Gastroesophageal sphincter (tissue), 4 donors: ENCODE results near the gene PDIA3. TPM values are rescaled to one million over a fixed set of nuclear protein-coding genes. Genes with fewer than 3 reads are reported as not detected.
A peak's percentile ranks its signal among the peaks of the same experiment; 100 is the strongest.

Experiments used
- ATAC-seq: fragments of 150-250 bp; one replicate; pipeline ENCODE4 v1.9.1; 2016; ENCODE audit warnings: mild to moderate bottlenecking, moderate library complexity
- H3K27ac ChIP-seq, 4 donors: fragments of 200-600 bp; sonication (generic) in 3 of 4; 1 replicate in 3 of 4; 2 replicates in 1 of 4; pipeline ENCODE4 v1.5.1; 2016 to 2019
- H3K27me3 ChIP-seq: fragments of 200-600 bp; sonication (generic); one replicate; pipeline ENCODE4 v1.5.1; 2019
- H3K36me3 ChIP-seq, 2 donors: fragments of 200-600 bp; sonication (generic); one replicate each; pipeline ENCODE4 v1.5.1; 2019; ENCODE audit warnings: control low read depth in 1 of 2
- H3K4me1 ChIP-seq, 3 donors: fragments of 200-600 bp; sonication (generic); 1 replicate in 2 of 3; 2 replicates in 1 of 3; pipeline ENCODE4 v1.5.1; 2016 to 2019; ENCODE audit warnings: control low read depth in 2 of 3
- H3K4me3 ChIP-seq, 2 donors: fragments of 200-600 bp; sonication (generic); one replicate each; pipeline ENCODE4 v1.5.1; 2019; ENCODE audit warnings: mild to moderate bottlenecking in 1 of 2, moderate library complexity in 1 of 2
- H3K9me3 ChIP-seq, 3 donors: fragments of 200-600 bp; sonication (generic); one replicate each; pipeline ENCODE4 v1.5.1; 2017 to 2019; ENCODE audit warnings: control low read depth in 2 of 3
- CTCF ChIP-seq, 4 experiments: fragments of 200-600 bp in 2 of 4; fragments of 450-650 bp in 2 of 4; sonication (generic) in 1 of 4; IDR thresholded peaks; one replicate each; pipeline ENCODE4 v1.5.1; 2017 to 2019; ENCODE audit warnings: antibody characterized with exemption in 4 of 4, mild to moderate bottlenecking in 2 of 4, moderate library complexity in 2 of 4
- EP300 ChIP-seq: sonication (generic); formaldehyde crosslinking; IDR thresholded peaks from one replicate; pipeline ENCODE4 v1.6.1; 2017; ENCODE audit warnings: antibody characterized with exemption, mild to moderate bottlenecking
- POLR2A ChIP-seq, 2 donors: fragments of 450-650 bp; IDR thresholded peaks; one replicate each; pipeline ENCODE4 v1.6.1; 2017; ENCODE audit warnings: antibody characterized with exemption in 2 of 2, mild to moderate bottlenecking in 2 of 2, moderate library complexity in 1 of 2
- POLR2AphosphoS5 ChIP-seq: sonication (generic); formaldehyde crosslinking; IDR thresholded peaks from one replicate; pipeline ENCODE4 v1.6.1; 2017; ENCODE audit warnings: antibody characterized with exemption
- WGBS, 2 donors: methylation state at CpG; one replicate each; pipeline ENCODE4 v1.1.5; 2018; ENCODE audit warnings: low coverage in 1 of 2; 5-methylcytosine and 5-hydroxymethylcytosine counted together
- total RNA-seq, 4 donors: library from RNA; depleted of rRNA; stranded (reverse); fragments of >200 nt; gene quantifications; one replicate each; pipeline ENCODE4 v1.1.0, GENCODE V29; 2016

PDIA3 gene
- total RNA-seq, 4 donors from 2014 or later, result 85.3 to 141 (median 113) TPM

- TF ChIP-seq EP300, result no peak
- no peak for TF ChIP-seq CTCF (IDR thresholded peaks at IDR 0.05)
- no peak for TF ChIP-seq POLR2AphosphoS5
- no peak for TF ChIP-seq POLR2A (IDR thresholded peaks at IDR 0.05)
- Histone ChIP-seq H3K4me3 (no peak overlapping the region), H3K27me3 (no peaks in the 10 kb centered on the region), H3K4me1 (peaks cover 0 to 27% (median 4%) of the 10 kb centered on the region in 3 donors), H3K36me3 (peaks cover 7 to 53% of the 10 kb centered on the region in 2 donors), H3K9me3 (no peaks in the 10 kb centered on the region), H3K27ac (peak overlapping the region in 1 of 4 donors; percentile 93)
- whole genome bisulfite sequencing, 2 donors, result 72 to 74% methylated on average over 4 of the region's 4 CpGs
- ATAC-seq, result no peak
Measured at GRCh38 chr15:43774062-43774461, 27.8 kb downstream of the PDIA3 start.

- Histone ChIP-seq H3K36me3 (peaks cover 3 to 39% of the 10 kb centered on the region in 2 donors), H3K4me1 (peaks cover 0 to 27% (median 4%) of the 10 kb centered on the region in 3 donors), H3K4me3 (no peak overlapping the region), H3K27me3 (no peaks in the 10 kb centered on the region), H3K27ac (peak overlapping the region in 3 of 4 donors; percentile 92 to 93 (median 93)), H3K9me3 (no peaks in the 10 kb centered on the region)
- TF ChIP-seq POLR2A (IDR thresholded peaks at IDR 0.05), result no peak
- TF ChIP-seq CTCF (IDR thresholded peaks at IDR 0.05), result peak in 2 of 4 experiments; percentile 31 to 34
- TF ChIP-seq POLR2AphosphoS5, result no peak
- no peak for TF ChIP-seq EP300
- 100% methylated on average over 1 of the region's 1 CpG; no CpG with 5 or more reads in 1 of the 2 donors for WGBS, 2 donors
- no peak for ATAC-seq
Measured at GRCh38 chr15:43775411-43775965, 29.2 kb downstream of the PDIA3 start.

- Histone ChIP-seq H3K27me3 (no peaks in the 10 kb centered on the region), H3K4me3 (peak overlapping the region; percentile 49 to 64), H3K36me3 (peaks cover 0 to 32% of the 10 kb centered on the region in 2 donors), H3K4me1 (peaks cover 0 to 27% (median 4%) of the 10 kb centered on the region in 3 donors), H3K27ac (peak overlapping the region; percentile 59 to 93 (median 92)), H3K9me3 (no peaks in the 10 kb centered on the region)
- ATAC-seq, result no peak
- TF ChIP-seq POLR2A (IDR thresholded peaks at IDR 0.05) (no peak), EP300 (no peak), CTCF (IDR thresholded peaks at IDR 0.05) (no peak), POLR2AphosphoS5 (no peak)
- no CpG with 5 or more reads among the region's 35 CpGs for WGBS, 2 donors
Measured at GRCh38 chr15:43776101-43776717, 30.0 kb downstream of the PDIA3 start.

GRCh38 chr15:43776718-43777266 lies 30.6 kb downstream of the PDIA3 start, which contains the start of gene ELL3:
ELL3 (minus strand) TSS chr15:43776966; CDS start chr15:43776901, 65 bp downstream.
- no peaks in the 10 kb centered on the region for H3K27me3 ChIP-seq
- WGBS, 2 donors, result 0% methylated on average over 3 of the region's 41 CpGs; no CpG with 5 or more reads in 1 of the 2 donors
- TF ChIP-seq POLR2A (IDR thresholded peaks at IDR 0.05) (peak in 1 of 2 donors; percentile 27), EP300 (no peak)
- peak; percentile 83 for ATAC-seq
- no peaks in the 10 kb centered on the region for H3K9me3 ChIP-seq
- H3K36me3 ChIP-seq, result peaks cover 0 to 26% of the 10 kb centered on the region in 2 donors
- peak within 1 kb of the TSS; percentile 49 to 64 for H3K4me3 ChIP-seq
- H3K4me1 ChIP-seq, result peaks cover 0 to 27% (median 4%) of the 10 kb centered on the region in 3 donors
- H3K27ac ChIP-seq, result peak within 1 kb of the TSS; percentile 59 to 93 (median 92)

GRCh38 chr15:43777267-43777914 lies 31.2 kb downstream of the PDIA3 start:
- peak; percentile 91 for ATAC-seq
- Histone ChIP-seq H3K27ac (peak overlapping the region; percentile 59 to 93 (median 92)), H3K36me3 (peaks cover 0 to 20% of the 10 kb centered on the region in 2 donors), H3K27me3 (no peaks in the 10 kb centered on the region), H3K4me1 (peaks cover 0 to 27% (median 4%) of the 10 kb centered on the region in 3 donors), H3K4me3 (peak overlapping the region; percentile 49 to 64), H3K9me3 (no peaks in the 10 kb centered on the region)
- WGBS, 2 donors, result 0 to 11% methylated on average over 2 to 4 of the region's 31 CpGs
- TF ChIP-seq EP300 (no peak), POLR2AphosphoS5 (peak; percentile 55), POLR2A (IDR thresholded peaks at IDR 0.05) (no peak), CTCF (IDR thresholded peaks at IDR 0.05) (peak; percentile 54 to 86 (median 82))
